Activated CD8-positive, alpha-beta memory T cell treated with anti-CD3 and anti-CD28 coated beads, Interleukin-2, amount 50 U/mL, for 24 hours (primary cell): ENCODE results near the gene SDF2L1.

Source experiments
- DNase-seq: peaks from one replicate; pipeline ENCODE4 v3.0.0-alpha.2; 2020; ENCODE audit errors: extremely low read depth

The SDF2L1 gene

GRCh38 chr22:21622011-21622918 is 19.8 kb upstream of the SDF2L1 start:
- DNase-seq, result no peak

- no peak for DNase-seq
Observed at GRCh38 chr22:21622919-21623647, 19.0 kb upstream of the SDF2L1 start.

- DNase-seq, result no peak
Observed at GRCh38 chr22:21623648-21623970, 18.5 kb upstream of the SDF2L1 start.

- no peak for DNase-seq
Observed at GRCh38 chr22:21624120-21624879, 17.8 kb upstream of the SDF2L1 start.

GRCh38 chr22:21624880-21625791 is 17.0 kb upstream of the SDF2L1 start:
- DNase-seq, result no peak

- no peak for DNase-seq
Observed at GRCh38 chr22:21626073-21626734, 15.9 kb upstream of the SDF2L1 start.

GRCh38 chr22:21626735-21627469 is 15.2 kb upstream of the SDF2L1 start:
- no peak for DNase-seq

GRCh38 chr22:21628386-21629254 is 13.5 kb upstream of the SDF2L1 start:
- no peak for DNase-seq

GRCh38 chr22:21629255-21630149 is 12.6 kb upstream of the SDF2L1 start, which contains the start of gene YDJC:
Gene YDJC (minus strand): TSS chr22:21630022. CDS start chr22:21630014, 8 bp downstream.
- DNase-seq, result peak; percentile 87

- no peak for DNase-seq
Observed at GRCh38 chr22:21631025-21631424, 11.1 kb upstream of the SDF2L1 start.

GRCh38 chr22:21632237-21632895 is 9.7 kb upstream of the SDF2L1 start, which contains the start of gene CCDC116:
Gene CCDC116 (plus strand): TSS chr22:21632760. CDS start chr22:21633182, 422 bp downstream.
- DNase-seq, result no peak

- no peak for DNase-seq
Observed at GRCh38 chr22:21632931-21633330, 9.2 kb upstream of the SDF2L1 start.

- DNase-seq, result no peak
Observed at GRCh38 chr22:21633481-21633880, 8.6 kb upstream of the SDF2L1 start.

GRCh38 chr22:21634081-21634480 is 8.0 kb upstream of the SDF2L1 start:
- no peak for DNase-seq

- no peak for DNase-seq
Observed at GRCh38 chr22:21634844-21635243, 7.3 kb upstream of the SDF2L1 start.

- no peak for DNase-seq
Observed at GRCh38 chr22:21635771-21636510, 6.2 kb upstream of the SDF2L1 start.
